ENCODE measurements around the gene GBX2.

GBX2 gene

DNA sequence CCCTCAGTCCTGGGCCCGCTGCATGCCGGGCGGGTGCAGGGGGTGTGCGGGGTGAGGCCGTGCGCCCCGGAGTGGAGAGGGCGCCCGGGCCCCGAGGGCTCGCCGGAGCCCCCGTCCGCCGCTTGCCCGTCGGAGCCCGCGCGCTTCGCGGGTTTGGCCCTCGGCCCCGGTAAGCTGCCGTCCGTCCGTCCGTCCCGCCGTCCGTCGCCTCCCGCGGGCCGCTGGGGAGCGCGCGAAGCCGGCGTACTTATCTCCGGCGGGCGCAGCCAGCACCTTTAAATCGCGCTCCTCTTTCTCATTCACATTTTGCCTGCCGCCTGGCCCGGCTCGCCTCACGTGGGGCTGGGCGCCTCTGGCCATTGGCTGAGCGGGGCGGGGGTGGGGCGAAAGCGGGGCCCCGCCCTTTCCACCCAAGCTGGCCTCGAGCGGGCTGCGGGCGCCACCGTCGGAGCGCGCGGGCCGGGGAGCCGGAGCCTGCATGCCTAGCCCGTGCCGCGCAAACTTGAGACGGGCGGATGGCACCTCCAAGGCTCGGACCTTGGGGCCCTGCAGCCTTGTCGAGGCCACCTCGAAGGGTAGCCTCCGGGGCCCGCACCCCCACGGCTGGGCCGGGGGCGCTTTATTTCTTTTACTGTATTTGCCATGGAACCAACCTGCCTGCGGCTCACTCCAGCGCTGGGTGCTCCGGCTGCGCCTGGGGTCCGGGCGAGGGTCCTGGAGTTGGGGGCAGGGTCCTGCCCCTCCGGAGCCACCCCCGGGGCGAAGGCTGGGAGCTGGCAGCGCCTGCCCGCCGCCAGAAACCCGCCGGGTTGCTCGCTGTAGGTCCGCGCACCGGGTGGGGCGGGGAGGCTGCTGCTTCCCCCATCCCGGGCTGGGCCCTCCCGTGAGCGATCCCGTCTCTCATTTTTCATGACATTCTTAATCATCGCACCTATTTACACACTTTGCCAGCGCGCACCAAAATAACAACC, at the start of gene GBX2:
TSS of gene GBX2 (minus strand) at position 277 of the 971 bp plus-strand sequence. CDS start 415 bp downstream, outside the sequence.
- TF ChIP-seq ZFX (IDR thresholded peaks at IDR 0.05; ENCODE audit: borderline replicate concordance), result no peak
- TF ChIP-seq, protein P1, sequence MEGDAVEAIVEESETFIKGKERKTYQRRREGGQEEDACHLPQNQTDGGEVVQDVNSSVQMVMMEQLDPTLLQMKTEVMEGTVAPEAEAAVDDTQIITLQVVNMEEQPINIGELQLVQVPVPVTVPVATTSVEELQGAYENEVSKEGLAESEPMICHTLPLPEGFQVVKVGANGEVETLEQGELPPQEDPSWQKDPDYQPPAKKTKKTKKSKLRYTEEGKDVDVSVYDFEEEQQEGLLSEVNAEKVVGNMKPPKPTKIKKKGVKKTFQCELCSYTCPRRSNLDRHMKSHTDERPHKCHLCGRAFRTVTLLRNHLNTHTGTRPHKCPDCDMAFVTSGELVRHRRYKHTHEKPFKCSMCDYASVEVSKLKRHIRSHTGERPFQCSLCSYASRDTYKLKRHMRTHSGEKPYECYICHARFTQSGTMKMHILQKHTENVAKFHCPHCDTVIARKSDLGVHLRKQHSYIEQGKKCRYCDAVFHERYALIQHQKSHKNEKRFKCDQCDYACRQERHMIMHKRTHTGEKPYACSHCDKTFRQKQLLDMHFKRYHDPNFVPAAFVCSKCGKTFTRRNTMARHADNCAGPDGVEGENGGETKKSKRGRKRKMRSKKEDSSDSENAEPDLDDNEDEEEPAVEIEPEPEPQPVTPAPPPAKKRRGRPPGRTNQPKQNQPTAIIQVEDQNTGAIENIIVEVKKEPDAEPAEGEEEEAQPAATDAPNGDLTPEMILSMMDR (IDR thresholded peaks at IDR 0.05), result no peak
- no peak within 1 kb of the TSS for H3K27ac ChIP-seq

DNA sequence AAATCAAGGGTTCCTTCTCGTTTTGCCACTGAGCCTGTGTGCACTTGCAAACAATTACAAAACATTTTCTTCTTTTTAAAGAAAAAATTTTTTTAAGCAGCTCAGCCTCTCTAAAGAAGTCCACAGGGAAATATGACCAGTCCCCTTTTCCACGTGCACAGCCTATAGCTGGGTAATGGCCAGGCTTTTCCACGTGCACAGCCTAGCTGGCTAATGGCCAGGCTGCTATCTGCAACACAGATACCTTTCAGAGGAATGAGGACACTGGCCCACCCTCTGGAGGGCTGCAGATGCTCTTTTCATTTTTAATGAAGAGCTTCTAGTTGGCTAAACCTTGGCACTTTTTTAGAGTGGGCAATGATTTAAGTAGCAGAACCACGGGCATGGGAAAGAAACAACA, 49.7 kb upstream of the GBX2 start:
- H3K27ac ChIP-seq, result no peak overlapping the region
- no peak for TF ChIP-seq ZFX (IDR thresholded peaks at IDR 0.05; ENCODE audit: borderline replicate concordance)
- TF ChIP-seq, protein P1 (IDR thresholded peaks at IDR 0.05), result no peak

DNA sequence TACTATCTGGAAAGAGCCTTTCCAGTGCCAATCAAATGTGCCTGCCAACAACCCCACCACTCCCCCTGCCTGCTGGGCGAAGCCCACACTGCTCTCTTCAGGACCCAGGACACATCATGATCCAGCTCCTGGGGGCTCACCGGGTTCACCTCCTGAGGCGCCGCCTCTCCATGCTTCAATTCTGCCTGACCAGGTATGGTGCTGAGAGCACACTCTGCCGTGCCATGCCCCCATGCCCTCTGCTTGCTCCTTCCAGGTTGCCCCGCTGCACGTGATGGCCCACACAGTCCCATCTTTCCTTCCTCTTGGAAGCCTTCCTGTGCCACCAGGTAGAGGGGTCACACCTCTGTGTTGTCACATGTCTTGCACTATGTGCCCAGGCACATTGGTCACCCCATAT, 48.5 kb upstream of the GBX2 start:
- no peak for TF ChIP-seq ZFX (IDR thresholded peaks at IDR 0.05; ENCODE audit: borderline replicate concordance)
- TF ChIP-seq, protein P1 (IDR thresholded peaks at IDR 0.05), result no peak
- no peak overlapping the region for H3K27ac ChIP-seq

DNA sequence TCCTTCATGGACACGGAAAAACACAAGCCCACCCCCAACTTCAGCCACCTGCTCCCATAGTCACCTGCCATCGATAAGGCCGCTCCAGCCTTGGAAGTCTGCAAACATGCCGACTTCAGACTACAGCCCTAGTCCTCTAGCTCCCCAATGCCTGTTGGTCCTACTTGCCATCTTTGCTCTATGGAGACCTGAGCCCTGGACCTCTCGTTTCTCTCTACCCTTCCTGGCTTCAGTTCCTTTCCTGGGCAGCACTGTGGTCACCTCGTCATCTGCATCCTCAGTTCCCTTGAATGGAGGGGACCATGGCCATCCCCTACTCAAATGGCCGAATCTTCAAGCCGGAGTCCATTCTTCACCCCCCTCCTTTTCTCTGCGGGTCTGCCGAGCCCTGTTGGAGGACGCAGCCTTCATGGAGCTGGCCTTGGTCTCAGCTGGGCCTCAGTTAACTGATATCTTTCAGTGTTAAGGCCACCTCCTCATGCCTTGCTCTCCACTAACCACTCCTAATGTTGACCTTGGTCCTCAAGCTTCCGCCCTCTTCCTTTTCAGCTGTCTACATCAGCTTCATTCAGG, 47.7 kb upstream of the GBX2 start:
- TF ChIP-seq, protein P1 (IDR thresholded peaks at IDR 0.05), result no peak
- TF ChIP-seq ZFX (IDR thresholded peaks at IDR 0.05; ENCODE audit: borderline replicate concordance), result no peak

DNA sequence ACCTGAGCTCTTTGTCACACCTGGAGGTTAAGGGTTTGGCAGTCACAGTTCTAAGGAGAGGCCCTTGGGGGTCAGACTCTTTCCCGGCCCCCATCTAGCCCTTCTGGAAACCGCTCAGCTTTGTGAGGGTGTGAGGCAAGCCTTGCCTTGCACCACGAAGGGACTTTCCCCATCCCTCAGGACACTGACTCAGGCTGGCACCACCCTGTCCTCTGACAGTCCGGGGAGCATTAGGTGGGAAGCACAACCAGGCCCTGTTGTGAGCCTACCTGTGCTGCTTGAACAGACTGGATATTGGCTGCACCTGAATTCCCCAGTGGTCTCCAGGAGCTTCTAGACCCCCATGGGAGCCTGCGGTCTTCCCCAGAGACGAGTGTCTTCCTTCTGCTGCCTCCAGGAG, 47.0 kb upstream of the GBX2 start:
- no peak overlapping the region for H3K27ac ChIP-seq
- TF ChIP-seq, protein P1 (IDR thresholded peaks at IDR 0.05), result no peak
- no peak for TF ChIP-seq ZFX (IDR thresholded peaks at IDR 0.05; ENCODE audit: borderline replicate concordance)

More for the DNA sequence above, 47.7 kb upstream of the GBX2 start:
- H3K27ac ChIP-seq, result no peak overlapping the region

DNA sequence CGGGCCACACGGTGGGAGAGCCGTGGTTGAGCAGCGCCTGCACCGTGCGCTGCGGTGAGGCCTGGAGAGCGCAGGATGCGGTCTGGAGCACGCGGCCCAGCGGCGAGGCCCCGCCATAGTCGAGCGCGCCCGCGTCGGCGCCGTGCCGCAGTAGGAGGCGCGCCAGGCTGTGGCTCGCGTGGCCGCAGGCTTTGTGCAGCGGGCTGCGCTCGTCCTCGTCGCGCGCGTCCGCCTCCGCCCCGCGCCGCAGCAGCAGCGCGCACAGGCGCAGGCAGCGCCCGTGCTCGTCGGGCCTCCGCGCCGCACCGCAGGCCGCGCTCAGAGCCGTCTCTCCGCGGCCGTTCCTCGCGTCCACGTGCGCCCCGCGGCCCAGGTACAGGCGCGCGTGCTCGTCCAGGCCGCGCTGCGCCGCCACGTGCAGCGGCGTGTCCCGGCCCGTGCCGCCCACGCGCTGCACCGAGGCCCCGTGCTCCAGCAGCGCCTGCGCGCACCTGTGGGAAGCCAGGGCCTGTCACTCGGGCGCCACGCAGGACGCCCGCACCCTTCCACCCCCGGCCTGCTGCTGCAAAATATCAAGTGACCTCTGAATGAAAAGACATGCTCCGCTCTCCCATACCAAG, 46.3 kb upstream of the GBX2 start:
- TF ChIP-seq ZFX (IDR thresholded peaks at IDR 0.05; ENCODE audit: borderline replicate concordance), result no peak
- TF ChIP-seq, protein P1 (IDR thresholded peaks at IDR 0.05), result no peak
- H3K27ac ChIP-seq, result no peak overlapping the region

All from 22Rv1 (cell line).